Chondrocyte (in vitro differentiated cells): ENCODE data around the gene PKN3. TPM values are rescaled to one million over a fixed set of nuclear protein-coding genes. Genes with fewer than 3 reads are reported as not detected.

Experiments used
- DNase-seq: peaks from one replicate; pipeline ENCODE4 v3.0.0; 2021; ENCODE audit warnings: mixed read lengths, low spot score
- H3K27ac Mint-ChIP-seq: one replicate; pipeline ENCODE4 v1.8.0; 2021; ENCODE audit warnings: mild to moderate bottlenecking, moderate library complexity, mixed read lengths; ENCODE audit not compliant: unreplicated experiment
- H3K27me3 Mint-ChIP-seq: 2 replicates; pipeline ENCODE4 v1.8.0; 2021; ENCODE audit warnings: low read depth, mixed read lengths
- H3K36me3 Mint-ChIP-seq: 2 replicates; pipeline ENCODE4 v1.8.0; 2021; ENCODE audit warnings: low read depth, mixed read lengths
- H3K4me1 Mint-ChIP-seq: 2 replicates; pipeline ENCODE4 v1.8.0; 2021; ENCODE audit warnings: low read depth, mild to moderate bottlenecking, mixed read lengths
- H3K4me3 Mint-ChIP-seq: one replicate; pipeline ENCODE4 v1.8.0; 2021; ENCODE audit warnings: mild to moderate bottlenecking, moderate library complexity, mixed read lengths; ENCODE audit not compliant: unreplicated experiment
- H3K9me3 Mint-ChIP-seq: 2 replicates; pipeline ENCODE4 v1.8.0; 2021; ENCODE audit warnings: low read depth, mixed read lengths
- CTCF ChIP-seq: fragments of 200-600 bp; sonication (generic); IDR thresholded peaks from 2 replicates; pipeline ENCODE4 v1.5.0; 2021; ENCODE audit warnings: antibody characterized with exemption, mild to moderate bottlenecking, moderate library complexity
- total RNA-seq: library from RNA; stranded (reverse); gene quantifications from 3 replicates; pipeline ENCODE4 v1.2.1, GENCODE V29; 2021

PKN3 gene
- total RNA-seq, 1 donor from 2014 or later, result 4.2 TPM

GRCh38 chr9:128716581-128717254 is 14.4 kb downstream of the PKN3 start:
- no peaks in the 10 kb centered on the region for H3K9me3 Mint-ChIP-seq
- no peaks in the 10 kb centered on the region for H3K36me3 Mint-ChIP-seq
- no peak overlapping the region for H3K4me3 Mint-ChIP-seq
- no peak for TF ChIP-seq CTCF
- DNase-seq, result peak; percentile 51
- H3K27ac Mint-ChIP-seq, result no peak overlapping the region
- no peaks in the 10 kb centered on the region for H3K27me3 Mint-ChIP-seq
- H3K4me1 Mint-ChIP-seq, result no peaks in the 10 kb centered on the region

GRCh38 chr9:128718047-128718446 is 15.7 kb downstream of the PKN3 start:
- no peaks in the 10 kb centered on the region for H3K9me3 Mint-ChIP-seq
- TF ChIP-seq CTCF, result no peak
- no peak overlapping the region for H3K4me3 Mint-ChIP-seq
- no peaks in the 10 kb centered on the region for H3K27me3 Mint-ChIP-seq
- no peak for DNase-seq
- no peak overlapping the region for H3K27ac Mint-ChIP-seq
- H3K4me1 Mint-ChIP-seq, result peaks cover 5% of the 10 kb centered on the region
- H3K36me3 Mint-ChIP-seq, result no peaks in the 10 kb centered on the region

GRCh38 chr9:128718475-128718874 is 16.2 kb downstream of the PKN3 start:
- H3K27me3 Mint-ChIP-seq, result no peaks in the 10 kb centered on the region
- no peaks in the 10 kb centered on the region for H3K36me3 Mint-ChIP-seq
- H3K27ac Mint-ChIP-seq, result no peak overlapping the region
- H3K9me3 Mint-ChIP-seq, result no peaks in the 10 kb centered on the region
- no peak for TF ChIP-seq CTCF
- DNase-seq, result no peak
- peaks cover 10% of the 10 kb centered on the region for H3K4me1 Mint-ChIP-seq
- H3K4me3 Mint-ChIP-seq, result no peak overlapping the region

GRCh38 chr9:128719919-128720605 is 17.8 kb downstream of the PKN3 start:
- Mint-ChIP-seq H3K4me3 (no peak overlapping the region), H3K27me3 (no peaks in the 10 kb centered on the region), H3K4me1 (peaks cover 21% of the 10 kb centered on the region), H3K9me3 (no peaks in the 10 kb centered on the region), H3K27ac (no peak overlapping the region), H3K36me3 (no peaks in the 10 kb centered on the region)
- no peak for TF ChIP-seq CTCF
- DNase-seq, result no peak

- H3K27me3 Mint-ChIP-seq, result no peaks in the 10 kb centered on the region
- no peaks in the 10 kb centered on the region for H3K9me3 Mint-ChIP-seq
- no peaks in the 10 kb centered on the region for H3K36me3 Mint-ChIP-seq
- peaks cover 22% of the 10 kb centered on the region for H3K4me1 Mint-ChIP-seq
- no peak overlapping the region for H3K4me3 Mint-ChIP-seq
- no peak for TF ChIP-seq CTCF
- no peak overlapping the region for H3K27ac Mint-ChIP-seq
- DNase-seq, result no peak
Measured at GRCh38 chr9:128720841-128721486, 18.7 kb downstream of the PKN3 start.
